ENCODE results near the gene HES6.

DNA sequence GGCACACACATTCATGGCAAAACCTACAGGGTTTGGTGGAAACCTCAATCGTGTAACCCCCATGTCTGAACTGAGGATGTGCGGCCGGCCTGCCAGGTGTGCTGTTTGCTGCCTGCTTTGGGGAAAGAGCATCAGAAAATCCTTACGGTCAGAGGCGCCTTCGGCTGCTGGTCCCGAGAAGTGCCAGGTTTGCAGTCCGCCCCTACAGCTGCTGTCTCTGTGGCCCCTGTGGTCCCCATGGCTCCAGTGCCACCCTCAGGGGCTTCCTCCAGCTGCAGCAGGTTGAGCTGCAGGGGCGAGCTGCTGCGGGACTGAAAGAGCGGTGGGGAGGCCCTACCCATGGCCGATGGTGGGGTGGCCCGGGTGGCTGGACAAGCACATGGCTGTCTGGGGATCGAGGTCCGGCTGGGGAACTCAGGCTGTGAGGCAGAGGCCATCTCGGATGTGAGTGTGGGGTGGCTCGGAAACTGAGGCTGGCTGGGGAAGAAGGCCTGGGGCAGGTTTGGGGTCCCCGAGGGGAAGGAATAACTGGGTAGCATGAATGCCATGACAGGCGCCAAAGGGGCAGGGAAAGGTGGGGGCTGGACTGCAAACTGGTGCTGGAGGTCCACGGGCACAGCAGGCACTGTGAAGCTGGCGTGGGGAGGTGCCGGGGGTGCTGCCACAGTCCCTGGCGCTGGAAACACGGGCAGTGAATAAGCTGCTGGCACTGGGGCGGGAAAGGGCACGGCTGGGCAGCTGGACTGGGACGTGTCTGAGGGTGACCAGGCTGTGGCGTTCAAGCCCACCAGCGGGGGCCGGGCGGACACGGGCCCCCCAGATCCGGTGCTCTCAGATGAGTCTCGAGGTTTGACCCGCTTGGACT lies 13.2 kb upstream of the HES6 start:
- TF ChIP-seq POLR2A (IDR thresholded peaks at IDR 0.05; ENCODE audit: low read length), result no peak
- no peak for TF ChIP-seq GATA1 (IDR thresholded peaks at IDR 0.05; ENCODE audit: low read depth, low read length)
